ENCODE measurements around the gene FAM174C. TPM values are rescaled to one million over a fixed set of nuclear protein-coding genes. Genes with fewer than 3 reads are reported as not detected.

Gene FAM174C
- total RNA-seq, 2 experiments from 2014 or later, result 62.8 to 65.3 TPM

- DNase-seq, result no peak
- Mint-ChIP-seq H3K9me3 (no peaks in the 10 kb centered on the region), H3K4me3 (peak overlapping the region; percentile 87), H3K4me1 (ENCODE audit: low read depth) (peaks cover 49% of the 10 kb centered on the region), H3K27ac (peak overlapping the region; percentile 94), H3K36me3 (ENCODE audit: low read depth) (peaks cover 52% of the 10 kb centered on the region), H3K27me3 (ENCODE audit: low read depth) (no peaks in the 10 kb centered on the region)
- CTCF ChIA-PET, result interaction anchor here (1.6 kb wide), 1 partner anchor 32 kb away, joined by 8 read pairs; no protein-coding TSS in a partner anchor
- intact Hi-C loops (cut with micrococcal nuclease), result loop anchor here (1.0 to 10.0 kb wide), 7 partner anchors 81 to 319 kb away; partner anchors contain the start of genes ADAMTSL5, DAZAP1, MBD3 and NDUFS7
Observed at GRCh38 chr19:1275976-1276627, 772 bp downstream of the FAM174C start.

- peak; percentile 39 for DNase-seq
- intact Hi-C loops (cut with micrococcal nuclease), result loop anchor here (2.0 to 10.0 kb wide), 4 partner anchors 81 to 318 kb away; partner anchors contain the start of genes ADAMTSL5 and MBD3
- CTCF ChIA-PET, result no interaction called here
- Mint-ChIP-seq H3K27me3 (ENCODE audit: low read depth) (no peaks in the 10 kb centered on the region), H3K9me3 (no peaks in the 10 kb centered on the region), H3K36me3 (ENCODE audit: low read depth) (peaks cover 47% of the 10 kb centered on the region), H3K4me3 (peak overlapping the region; percentile 87), H3K27ac (peak overlapping the region; percentile 94), H3K4me1 (ENCODE audit: low read depth) (peaks cover 44% of the 10 kb centered on the region)
Observed at GRCh38 chr19:1276628-1277022, 1.3 kb downstream of the FAM174C start.

DNA sequence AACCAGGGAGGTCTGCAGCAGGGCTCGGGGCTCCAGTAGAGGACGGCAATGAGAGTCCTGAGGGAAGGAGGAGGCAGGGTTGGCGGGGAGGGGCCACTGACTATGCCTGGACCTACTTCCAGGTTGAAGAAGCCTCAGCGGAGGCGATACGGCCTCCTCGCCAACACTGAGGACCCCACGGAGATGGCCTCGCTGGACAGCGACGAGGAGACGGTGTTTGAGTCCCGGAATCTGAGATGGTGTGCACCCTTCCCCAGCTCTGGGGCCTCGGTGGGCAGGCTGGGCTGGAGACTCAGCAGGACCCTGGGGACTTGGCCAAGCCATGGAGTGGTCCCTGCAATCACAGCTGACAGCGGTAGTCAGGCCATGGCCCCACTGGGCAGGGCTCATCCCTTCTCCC, 1.7 kb downstream of the FAM174C start:
- H3K36me3 Mint-ChIP-seq (ENCODE audit: low read depth), result peaks cover 42% of the 10 kb centered on the region
- intact Hi-C loops (cut with micrococcal nuclease), result loop anchor here (2.0 to 10.0 kb wide), 4 partner anchors 80 to 318 kb away; partner anchors contain the start of genes ADAMTSL5 and MBD3
- DNase-seq, result no peak
- H3K9me3 Mint-ChIP-seq, result no peaks in the 10 kb centered on the region
- CTCF ChIA-PET, result interaction anchor here (0.7 to 1.0 kb wide), 2 partner anchors 10 to 33 kb away, joined by 4 read pairs; no protein-coding TSS in a partner anchor
- peak overlapping the region; percentile 87 for H3K4me3 Mint-ChIP-seq
- H3K4me1 Mint-ChIP-seq (ENCODE audit: low read depth), result peaks cover 40% of the 10 kb centered on the region
- no peaks in the 10 kb centered on the region for H3K27me3 Mint-ChIP-seq (ENCODE audit: low read depth)
- peak overlapping the region; percentile 94 for H3K27ac Mint-ChIP-seq

DNA sequence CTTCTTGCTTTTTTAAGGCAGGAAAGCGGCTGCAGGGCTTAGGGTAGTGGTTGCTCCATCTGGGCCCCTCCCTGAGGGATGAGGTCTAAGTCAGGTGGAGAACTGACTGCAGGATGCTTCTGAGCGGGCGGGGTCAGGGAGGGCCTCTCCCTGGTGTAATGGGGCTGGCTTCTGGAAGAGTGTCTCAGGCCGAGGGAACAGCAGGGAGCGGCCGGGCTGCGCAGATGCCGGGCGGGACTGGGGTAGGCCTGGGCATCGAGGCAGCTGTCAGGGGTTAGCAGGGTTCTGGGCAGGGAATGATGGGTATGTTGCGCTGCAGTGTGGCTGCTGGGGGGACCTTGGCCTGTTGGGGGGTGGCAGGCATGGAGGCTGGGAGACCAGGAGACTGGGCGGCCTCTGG, 2.7 kb downstream of the FAM174C start:
- no peaks in the 10 kb centered on the region for H3K27me3 Mint-ChIP-seq (ENCODE audit: low read depth)
- intact Hi-C loops (cut with micrococcal nuclease), result loop anchor here (5.0 to 10.0 kb wide), 3 partner anchors 79 to 317 kb away; partner anchors contain the start of genes ADAMTSL5 and MBD3
- no peaks in the 10 kb centered on the region for H3K9me3 Mint-ChIP-seq
- H3K36me3 Mint-ChIP-seq (ENCODE audit: low read depth), result peaks cover 33% of the 10 kb centered on the region
- no peak for DNase-seq
- no peak overlapping the region for H3K27ac Mint-ChIP-seq
- CTCF ChIA-PET, result interaction anchor here (1.0 to 1.9 kb wide), 2 partner anchors 12 to 34 kb away, joined by 4 read pairs; no protein-coding TSS in a partner anchor
- peak overlapping the region; percentile 41 for H3K4me3 Mint-ChIP-seq
- H3K4me1 Mint-ChIP-seq (ENCODE audit: low read depth), result peaks cover 31% of the 10 kb centered on the region

- Mint-ChIP-seq H3K27ac (no peak overlapping the region), H3K4me3 (no peak overlapping the region), H3K36me3 (ENCODE audit: low read depth) (peaks cover 27% of the 10 kb centered on the region), H3K9me3 (no peaks in the 10 kb centered on the region), H3K27me3 (ENCODE audit: low read depth) (no peaks in the 10 kb centered on the region), H3K4me1 (ENCODE audit: low read depth) (peaks cover 23% of the 10 kb centered on the region)
- no peak for DNase-seq
- intact Hi-C loops (cut with micrococcal nuclease), result loop anchor here (1.0 to 10.0 kb wide), 4 partner anchors 78 to 316 kb away; partner anchors contain the start of genes ADAMTSL5 and MBD3
- CTCF ChIA-PET, result interaction anchor here (0.6 to 1.9 kb wide), 6 partner anchors 25 to 328 kb away, joined by 3 to 4 read pairs (median 3); no protein-coding TSS in a partner anchor
Observed at GRCh38 chr19:1278713-1279660, 3.7 kb downstream of the FAM174C start.

DNA sequence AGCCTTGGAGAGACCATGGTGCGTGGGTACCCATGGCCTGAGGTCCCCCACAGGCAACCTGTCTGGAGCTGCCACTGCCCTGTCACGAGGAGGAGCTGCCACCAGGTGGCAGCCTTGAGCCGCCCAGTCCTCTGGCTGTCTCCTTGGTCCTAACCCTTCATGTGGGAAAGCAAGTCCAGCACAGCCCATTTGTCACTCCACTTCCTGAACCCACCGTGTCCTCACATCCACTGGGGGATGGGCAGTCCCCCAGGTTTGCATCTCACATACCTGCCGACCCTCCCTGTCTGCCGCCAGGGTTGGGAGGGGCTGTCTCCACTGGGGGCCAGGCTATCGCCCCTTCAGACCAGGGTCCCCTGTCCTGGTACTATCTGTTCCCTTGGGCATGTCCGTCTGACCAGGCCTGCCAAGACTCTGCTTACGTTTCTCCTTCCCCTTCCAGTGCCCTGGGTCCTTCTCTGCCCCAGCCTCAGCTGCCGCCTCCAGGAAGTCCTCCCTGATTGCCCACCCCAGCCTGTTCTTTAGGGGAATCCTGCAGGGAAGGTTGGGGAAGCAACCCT, 4.5 kb downstream of the FAM174C start:
- no peak overlapping the region for H3K4me3 Mint-ChIP-seq

DNA sequence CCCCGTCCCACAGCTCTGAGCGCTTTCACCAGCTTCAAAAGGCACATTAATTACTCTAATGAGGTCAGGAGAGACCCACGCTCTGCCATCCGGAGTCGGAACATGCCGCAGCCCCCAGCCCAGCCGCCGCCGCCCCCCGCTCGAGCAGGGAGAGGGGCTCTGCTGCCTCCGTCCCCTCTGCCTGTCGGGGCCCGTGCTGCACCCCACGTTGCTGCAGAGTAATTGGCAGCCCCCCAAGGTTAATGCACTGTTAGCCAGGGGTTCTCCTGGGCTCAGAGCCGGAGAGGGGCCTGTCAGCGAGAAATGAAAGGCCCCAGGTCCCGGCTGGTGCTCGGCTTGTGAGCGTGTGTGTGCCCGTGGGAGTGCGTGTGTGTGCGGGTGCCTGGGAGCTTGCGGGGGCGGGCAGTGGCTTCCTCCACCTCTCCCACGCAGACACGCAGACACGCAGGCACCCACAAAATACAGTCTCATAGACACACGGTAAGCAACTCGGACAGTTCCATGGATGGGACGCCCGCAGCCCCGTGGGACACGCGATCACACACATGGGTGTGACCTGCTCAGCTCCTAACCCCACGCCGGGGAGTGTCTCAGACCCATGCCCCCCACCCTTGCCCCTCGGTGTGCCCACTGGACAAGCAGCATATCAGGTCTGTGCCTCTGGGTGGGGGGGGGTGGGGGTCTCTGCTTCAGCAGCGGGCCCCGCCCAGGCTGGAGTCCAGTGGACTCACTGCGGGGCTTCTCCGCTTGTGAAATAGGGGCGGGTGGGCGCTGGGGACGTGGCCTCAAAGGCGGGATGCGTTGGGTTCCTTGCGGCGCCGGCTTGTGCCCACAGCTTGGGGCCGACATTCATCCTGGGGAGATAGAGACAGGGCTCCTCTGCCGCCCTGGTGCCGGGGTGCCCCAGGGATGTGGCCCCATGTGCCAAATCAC, 5.6 kb downstream of the FAM174C start:
- Mint-ChIP-seq H3K4me1 (ENCODE audit: low read depth) (peaks cover 19% of the 10 kb centered on the region), H3K27ac (no peak overlapping the region), H3K9me3 (no peaks in the 10 kb centered on the region), H3K36me3 (ENCODE audit: low read depth) (peaks cover 24% of the 10 kb centered on the region), H3K4me3 (no peak overlapping the region), H3K27me3 (ENCODE audit: low read depth) (peaks cover 13% of the 10 kb centered on the region)
- intact Hi-C loops (cut with micrococcal nuclease), result no loop called here
- DNase-seq, result no peak
- CTCF ChIA-PET, result interaction anchor here (0.7 to 1.0 kb wide), 2 partner anchors 48 to 293 kb away, joined by 3 read pairs; no protein-coding TSS in a partner anchor

More for the DNA sequence above, 4.5 kb downstream of the FAM174C start:
- Mint-ChIP-seq H3K27ac (no peak overlapping the region), H3K4me1 (ENCODE audit: low read depth) (peaks cover 19% of the 10 kb centered on the region), H3K27me3 (ENCODE audit: low read depth) (peaks cover 7% of the 10 kb centered on the region), H3K9me3 (no peaks in the 10 kb centered on the region), H3K36me3 (ENCODE audit: low read depth) (peaks cover 24% of the 10 kb centered on the region)
- intact Hi-C loops (cut with micrococcal nuclease), result loop anchor here (1.0 to 10.0 kb wide), 4 partner anchors 77 to 315 kb away; partner anchors contain the start of genes ADAMTSL5 and MBD3
- peak; percentile 85 for DNase-seq
- CTCF ChIA-PET, result interaction anchor here (0.6 to 1.9 kb wide), 8 partner anchors 19 to 327 kb away, joined by 3 to 4 read pairs (median 3); no protein-coding TSS in a partner anchor

DNA sequence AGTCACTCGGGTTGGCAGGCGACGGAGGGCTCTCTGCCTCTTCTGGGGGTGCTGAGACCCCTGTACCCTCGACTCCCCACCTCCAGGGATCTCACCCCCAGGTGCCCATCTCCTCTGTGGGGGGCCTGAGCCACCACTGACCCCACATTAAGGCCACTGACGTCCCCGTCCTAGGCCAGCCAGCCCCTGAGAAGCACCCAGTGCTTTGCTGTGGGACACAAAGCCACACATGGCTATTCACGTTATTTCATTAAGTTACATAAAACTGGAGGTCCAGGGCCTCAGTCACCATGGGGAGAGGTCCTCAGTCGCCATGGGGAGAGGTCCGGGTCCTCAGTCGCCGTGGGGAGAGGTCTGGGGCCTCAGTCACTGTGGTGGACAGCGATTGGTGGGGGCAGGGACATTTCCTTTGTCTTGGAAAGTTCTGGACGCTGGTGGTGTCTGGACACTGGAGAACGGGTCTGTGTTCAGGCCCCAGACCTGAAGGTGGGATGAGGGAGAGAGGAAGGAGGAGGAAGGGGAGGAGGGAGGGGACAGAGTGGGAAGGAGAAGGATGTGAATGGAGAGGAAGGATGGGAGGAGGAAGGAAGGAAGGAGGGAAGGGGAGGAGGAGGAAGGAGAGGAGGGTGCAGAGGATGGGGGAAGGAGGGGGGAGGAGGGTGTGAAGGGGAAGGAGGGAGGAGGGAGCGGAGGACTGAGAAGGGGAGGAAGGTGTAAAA, 6.4 kb downstream of the FAM174C start:
- no peak overlapping the region for H3K27ac Mint-ChIP-seq

GRCh38 chr19:1282588-1283206, 7.4 kb downstream of the FAM174C start:
- CTCF ChIA-PET, result no interaction called here
- Mint-ChIP-seq H3K4me3 (no peak overlapping the region), H3K4me1 (ENCODE audit: low read depth) (peaks cover 15% of the 10 kb centered on the region), H3K27me3 (ENCODE audit: low read depth) (peaks cover 18% of the 10 kb centered on the region), H3K9me3 (no peaks in the 10 kb centered on the region), H3K36me3 (ENCODE audit: low read depth) (peaks cover 18% of the 10 kb centered on the region), H3K27ac (no peak overlapping the region)
- no peak for DNase-seq
- intact Hi-C loops (cut with micrococcal nuclease), result no loop called here

More for the DNA sequence above, 6.4 kb downstream of the FAM174C start:
- no peak for DNase-seq
- H3K36me3 Mint-ChIP-seq (ENCODE audit: low read depth), result peaks cover 21% of the 10 kb centered on the region
- no peaks in the 10 kb centered on the region for H3K9me3 Mint-ChIP-seq
- intact Hi-C loops (cut with micrococcal nuclease), result no loop called here
- H3K27me3 Mint-ChIP-seq (ENCODE audit: low read depth), result peaks cover 17% of the 10 kb centered on the region
- no peak overlapping the region for H3K4me3 Mint-ChIP-seq
- H3K4me1 Mint-ChIP-seq (ENCODE audit: low read depth), result peaks cover 21% of the 10 kb centered on the region
- CTCF ChIA-PET, result no interaction called here

GRCh38 chr19:1283207-1283916, 8.0 kb downstream of the FAM174C start:
- H3K4me3 Mint-ChIP-seq, result no peak overlapping the region
- intact Hi-C loops (cut with micrococcal nuclease), result no loop called here
- no peak for DNase-seq
- H3K27me3 Mint-ChIP-seq (ENCODE audit: low read depth), result peaks cover 23% of the 10 kb centered on the region
- H3K4me1 Mint-ChIP-seq (ENCODE audit: low read depth), result peaks cover 10% of the 10 kb centered on the region
- no peak overlapping the region for H3K27ac Mint-ChIP-seq
- CTCF ChIA-PET, result interaction anchor here (0.6 kb wide), 1 partner anchor 92 kb away, joined by 7 read pairs; no protein-coding TSS in a partner anchor
- no peaks in the 10 kb centered on the region for H3K9me3 Mint-ChIP-seq
- H3K36me3 Mint-ChIP-seq (ENCODE audit: low read depth), result peaks cover 13% of the 10 kb centered on the region
